Superior temporal gyrus (tissue), 1 donor: Measurements from ENCODE around the gene SCO1.
A peak's percentile ranks its signal among the peaks of the same experiment; 100 is the strongest.

Experiments used
- DNase-seq: peaks from one replicate; pipeline ENCODE4 v3.0.0-alpha.2; 2016; ENCODE audit errors: extremely low spot score

Gene SCO1

GRCh38 chr17:10653987-10654386 is 43.3 kb downstream of the SCO1 start:
- no peak for DNase-seq

GRCh38 chr17:10652984-10653659 is 44.2 kb downstream of the SCO1 start:
- no peak for DNase-seq

GRCh38 chr17:10651927-10652326 is 45.4 kb downstream of the SCO1 start:
- no peak for DNase-seq

GRCh38 chr17:10649602-10650001 is 47.7 kb downstream of the SCO1 start:
- no peak for DNase-seq

GRCh38 chr17:10648956-10649355 is 48.4 kb downstream of the SCO1 start:
- DNase-seq: no peak

GRCh38 chr17:10648381-10648780 is 49.0 kb downstream of the SCO1 start:
- no peak for DNase-seq

- peak; percentile 84 for DNase-seq
Measured at GRCh38 chr17:10646392-10646990, 50.8 kb downstream of the SCO1 start.

- no peak for DNase-seq
Measured at GRCh38 chr17:10640475-10640874, 56.9 kb downstream of the SCO1 start.

- DNase-seq: no peak
Measured at GRCh38 chr17:10638151-10638550, 59.2 kb downstream of the SCO1 start.

- DNase-seq: no peak
Measured at GRCh38 chr17:10635290-10635689, 62.0 kb downstream of the SCO1 start.

GRCh38 chr17:10633738-10634379 is 63.5 kb downstream of the SCO1 start:
- no peak for DNase-seq

GRCh38 chr17:10631701-10632100 is 65.6 kb downstream of the SCO1 start:
- DNase-seq: no peak

GRCh38 chr17:10631048-10631700 is 66.2 kb downstream of the SCO1 start:
- DNase-seq: no peak

GRCh38 chr17:10629706-10630105 is 67.6 kb downstream of the SCO1 start:
- DNase-seq: no peak

- DNase-seq: no peak
Measured at GRCh38 chr17:10628756-10629155, 68.6 kb downstream of the SCO1 start.

GRCh38 chr17:10626390-10626789 is 70.9 kb downstream of the SCO1 start:
- DNase-seq: no peak

- DNase-seq: no peak
Measured at GRCh38 chr17:10624969-10625368, 72.4 kb downstream of the SCO1 start.

GRCh38 chr17:10623737-10624338 is 73.5 kb downstream of the SCO1 start:
- DNase-seq: no peak

GRCh38 chr17:10622617-10623485 is 74.5 kb downstream of the SCO1 start:
- DNase-seq: no peak
